HEK293 (cell line): ENCODE data around the gene RBFOX2.

Experiments used
- CTCF ChIA-PET: fragments of 350-600 bp; formaldehyde crosslinking; extraction: SDS; loops from one replicate; lab custom pipeline; 2021; ENCODE audit warnings: antibody characterized with exemption; lab: Yijun Ruan, JAX
- POLR2A ChIA-PET: fragments of 300-600 bp; formaldehyde crosslinking; extraction: SDS; loops from one replicate; lab custom pipeline; 2020; ENCODE audit warnings: antibody characterized with exemption, inconsistent platforms; lab: Yijun Ruan, JAX
- H3K27ac ChIP-seq: fragments of 200-500 bp; sonication (Bioruptor generic); 2 replicates; pipeline ENCODE4 v1.5.1; 2014; ENCODE audit warnings: low read depth, low read length, control low read depth, inconsistent platforms; ENCODE audit errors: extremely low read depth
- H3K36me3 ChIP-seq, 2 experiments: fragments of 200-500 bp in 1 of 2; sonication (Bioruptor generic) in 1 of 2; 1 replicate in 1 of 2; 2 replicates in 1 of 2; pipeline ENCODE4 v1.5.1; 2014 to 2017; ENCODE audit warnings: inconsistent platforms in 2 of 2, low read length in 2 of 2; ENCODE audit not compliant: control insufficient read depth in 2 of 2, insufficient read depth in 1 of 2
- H3K4me1 ChIP-seq: fragments of 200-500 bp; sonication (Bioruptor generic); 2 replicates; pipeline ENCODE4 v1.5.1; 2014; ENCODE audit warnings: mild to moderate bottlenecking, low read length, inconsistent platforms; ENCODE audit not compliant: control insufficient read depth, insufficient read depth
- H3K4me3 ChIP-seq: 2 replicates; pipeline ENCODE4 v1.5.1; 2011; ENCODE audit warnings: low read depth, mild to moderate bottlenecking, control low read depth, low read length, moderate library complexity
- H3K9me3 ChIP-seq: fragments of 200-500 bp; sonication (Bioruptor generic); 2 replicates; pipeline ENCODE4 v1.5.1; 2014; ENCODE audit warnings: low read depth, low read length, inconsistent platforms; ENCODE audit not compliant: control insufficient read depth, insufficient read depth
- GLI4 ChIP-seq: fragments of 450-650 bp; formaldehyde crosslinking; IDR thresholded peaks from 2 replicates; pipeline ENCODE4 v1.5.1; 2016; ENCODE audit warnings: missing biosample characterization, missing genetic modification characterization
- GLIS2 ChIP-seq: fragments of 450-650 bp; formaldehyde crosslinking; IDR thresholded peaks from 2 replicates; pipeline ENCODE4 v1.5.1; 2016; ENCODE audit warnings: missing biosample characterization, missing genetic modification characterization
- HOXC10 ChIP-seq: sonication (generic); formaldehyde crosslinking; IDR thresholded peaks from 2 replicates; pipeline ENCODE4 v1.8.1; 2023; ENCODE audit warnings: mild to moderate bottlenecking, missing genetic modification reagents
- HOXD13 ChIP-seq: sonication (generic); formaldehyde crosslinking; IDR thresholded peaks from 2 replicates; pipeline ENCODE4 v1.8.0; 2022; ENCODE audit warnings: missing genetic modification reagents, borderline replicate concordance
- MYNN ChIP-seq: fragments of 450-650 bp; formaldehyde crosslinking; IDR thresholded peaks from 2 replicates; pipeline ENCODE4 v1.5.1; 2016; ENCODE audit warnings: missing biosample characterization, missing genetic modification characterization, borderline replicate concordance
- ZBTB1 ChIP-seq: fragments of 450-650 bp; formaldehyde crosslinking; IDR thresholded peaks from 2 replicates; pipeline ENCODE4 v1.5.1; 2016; ENCODE audit warnings: missing biosample characterization, missing genetic modification characterization
- ZNF114 ChIP-seq: fragments of 450-650 bp; formaldehyde crosslinking; IDR thresholded peaks from 2 replicates; pipeline ENCODE4 v1.5.0; 2017; ENCODE audit warnings: missing biosample characterization, missing genetic modification characterization
- ZNF121 ChIP-seq: fragments of 450-650 bp; formaldehyde crosslinking; IDR thresholded peaks from 2 replicates; pipeline ENCODE4 v1.5.1; 2016; ENCODE audit warnings: missing biosample characterization, missing genetic modification characterization
- ZNF169 ChIP-seq: fragments of 450-650 bp; formaldehyde crosslinking; IDR thresholded peaks from 2 replicates; pipeline ENCODE4 v1.5.1; 2016; ENCODE audit warnings: missing biosample characterization, missing genetic modification characterization
- ZNF221 ChIP-seq: fragments of 450-650 bp; formaldehyde crosslinking; IDR thresholded peaks from 2 replicates; pipeline ENCODE4 v1.5.1; 2017; ENCODE audit warnings: missing biosample characterization, missing genetic modification characterization, borderline replicate concordance
- ZNF23 ChIP-seq: fragments of 450-650 bp; formaldehyde crosslinking; IDR thresholded peaks from 2 replicates; pipeline ENCODE4 v1.5.1; 2016; ENCODE audit warnings: missing biosample characterization, missing genetic modification characterization, borderline replicate concordance
- ZNF239 ChIP-seq: fragments of 450-650 bp; formaldehyde crosslinking; IDR thresholded peaks from 2 replicates; pipeline ENCODE4 v1.5.1; 2016; ENCODE audit warnings: missing biosample characterization, missing genetic modification characterization
- ZNF324 ChIP-seq: fragments of 450-650 bp; formaldehyde crosslinking; IDR thresholded peaks from 2 replicates; pipeline ENCODE4 v1.5.1; 2016; ENCODE audit warnings: missing biosample characterization, missing genetic modification characterization
- ZNF433 ChIP-seq: fragments of 450-650 bp; formaldehyde crosslinking; IDR thresholded peaks from 2 replicates; pipeline ENCODE4 v1.5.1; 2016; ENCODE audit warnings: missing biosample characterization, missing genetic modification characterization, low read depth
- ZNF514 ChIP-seq: fragments of 450-650 bp; formaldehyde crosslinking; IDR thresholded peaks from 2 replicates; pipeline ENCODE4 v1.5.1; 2016; ENCODE audit warnings: missing biosample characterization, missing genetic modification characterization
- ZNF544 ChIP-seq: fragments of 450-650 bp; formaldehyde crosslinking; IDR thresholded peaks from 2 replicates; pipeline ENCODE4 v1.5.0; 2017; ENCODE audit warnings: missing biosample characterization, missing genetic modification characterization
- ZNF660 ChIP-seq: fragments of 450-650 bp; IDR thresholded peaks from 2 replicates; pipeline ENCODE4 v1.5.1; 2018; ENCODE audit warnings: missing biosample characterization, mild to moderate bottlenecking, missing genetic modification characterization
- ZNF76 ChIP-seq: fragments of 450-650 bp; formaldehyde crosslinking; IDR thresholded peaks from 2 replicates; pipeline ENCODE4; 2016; ENCODE audit warnings: low read depth, missing biosample characterization, missing genetic modification characterization, borderline replicate concordance
- TF ChIP-seq, protein P1 (sequence below): fragments of 450-650 bp; formaldehyde crosslinking; conservative IDR thresholded peaks from 2 replicates; pipeline ENCODE4 v1.5.1; 2016; ENCODE audit warnings: low read depth, missing biosample characterization, missing genetic modification characterization
- TF ChIP-seq, protein P2 (sequence below): fragments of 450-650 bp; formaldehyde crosslinking; IDR thresholded peaks from 2 replicates; pipeline ENCODE4; 2016; ENCODE audit warnings: missing biosample characterization, missing genetic modification characterization
- TF ChIP-seq, protein P3 (sequence below): fragments of 450-650 bp; formaldehyde crosslinking; IDR thresholded peaks from 2 replicates; pipeline ENCODE4 v1.5.1; 2017; ENCODE audit warnings: missing biosample characterization, missing genetic modification characterization
- TF ChIP-seq, protein P4 (sequence below): fragments of 450-650 bp; formaldehyde crosslinking; IDR thresholded peaks from 2 replicates; pipeline ENCODE4 v1.5.1; 2017; ENCODE audit warnings: missing biosample characterization, missing genetic modification characterization
- TF ChIP-seq, protein P5 (sequence below): fragments of 450-650 bp; formaldehyde crosslinking; IDR thresholded peaks from 2 replicates; pipeline ENCODE4 v1.5.1; 2017; ENCODE audit warnings: missing biosample characterization, missing genetic modification characterization

Gene RBFOX2

DNA sequence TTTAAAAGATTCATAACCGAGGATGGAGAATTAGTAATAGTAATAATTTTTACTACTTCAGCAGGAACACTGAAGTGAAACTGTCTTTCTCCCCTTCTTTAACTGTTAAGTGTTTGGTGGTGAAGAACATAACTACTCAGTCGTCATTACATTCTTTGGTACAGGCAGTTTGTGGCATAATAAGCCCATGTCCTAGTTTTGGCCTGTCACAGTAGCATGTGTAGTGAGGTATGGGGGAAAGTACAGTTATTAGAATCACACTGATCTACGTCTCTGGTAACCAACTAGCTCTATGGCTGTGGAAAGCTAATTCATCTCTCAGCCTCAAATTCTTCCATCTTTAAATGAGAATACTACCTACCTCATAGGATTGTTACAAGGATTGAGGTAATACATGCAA lies 71.8 kb downstream of the RBFOX2 start:
- H3K27ac ChIP-seq: no peak overlapping the region
- ChIA-PET POLR2A (interaction anchor here (0.6 kb wide), 1 partner anchor 116 kb away, joined by 5 read pairs; no protein-coding TSS in a partner anchor), CTCF (interaction anchor here (0.6 to 2.0 kb wide), 2 partner anchors 11 to 109 kb away, joined by 3 to 7 read pairs; no protein-coding TSS in a partner anchor)
- TF ChIP-seq MYNN (tag by site-specific recombination): no peak
- TF ChIP-seq, protein P1, sequence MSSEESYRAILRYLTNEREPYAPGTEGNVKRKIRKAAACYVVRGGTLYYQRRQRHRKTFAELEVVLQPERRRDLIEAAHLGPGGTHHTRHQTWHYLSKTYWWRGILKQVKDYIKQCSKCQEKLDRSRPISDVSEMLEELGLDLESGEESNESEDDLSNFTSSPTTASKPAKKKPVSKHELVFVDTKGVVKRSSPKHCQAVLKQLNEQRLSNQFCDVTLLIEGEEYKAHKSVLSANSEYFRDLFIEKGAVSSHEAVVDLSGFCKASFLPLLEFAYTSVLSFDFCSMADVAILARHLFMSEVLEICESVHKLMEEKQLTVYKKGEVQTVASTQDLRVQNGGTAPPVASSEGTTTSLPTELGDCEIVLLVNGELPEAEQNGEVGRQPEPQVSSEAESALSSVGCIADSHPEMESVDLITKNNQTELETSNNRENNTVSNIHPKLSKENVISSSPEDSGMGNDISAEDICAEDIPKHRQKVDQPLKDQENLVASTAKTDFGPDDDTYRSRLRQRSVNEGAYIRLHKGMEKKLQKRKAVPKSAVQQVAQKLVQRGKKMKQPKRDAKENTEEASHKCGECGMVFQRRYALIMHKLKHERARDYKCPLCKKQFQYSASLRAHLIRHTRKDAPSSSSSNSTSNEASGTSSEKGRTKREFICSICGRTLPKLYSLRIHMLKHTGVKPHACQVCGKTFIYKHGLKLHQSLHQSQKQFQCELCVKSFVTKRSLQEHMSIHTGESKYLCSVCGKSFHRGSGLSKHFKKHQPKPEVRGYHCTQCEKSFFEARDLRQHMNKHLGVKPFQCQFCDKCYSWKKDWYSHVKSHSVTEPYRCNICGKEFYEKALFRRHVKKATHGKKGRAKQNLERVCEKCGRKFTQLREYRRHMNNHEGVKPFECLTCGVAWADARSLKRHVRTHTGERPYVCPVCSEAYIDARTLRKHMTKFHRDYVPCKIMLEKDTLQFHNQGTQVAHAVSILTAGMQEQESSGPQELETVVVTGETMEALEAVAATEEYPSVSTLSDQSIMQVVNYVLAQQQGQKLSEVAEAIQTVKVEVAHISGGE (tag by site-specific recombination): no peak
- TF ChIP-seq ZNF239: no peak
- no peak for TF ChIP-seq ZNF76
- TF ChIP-seq, protein P2, sequence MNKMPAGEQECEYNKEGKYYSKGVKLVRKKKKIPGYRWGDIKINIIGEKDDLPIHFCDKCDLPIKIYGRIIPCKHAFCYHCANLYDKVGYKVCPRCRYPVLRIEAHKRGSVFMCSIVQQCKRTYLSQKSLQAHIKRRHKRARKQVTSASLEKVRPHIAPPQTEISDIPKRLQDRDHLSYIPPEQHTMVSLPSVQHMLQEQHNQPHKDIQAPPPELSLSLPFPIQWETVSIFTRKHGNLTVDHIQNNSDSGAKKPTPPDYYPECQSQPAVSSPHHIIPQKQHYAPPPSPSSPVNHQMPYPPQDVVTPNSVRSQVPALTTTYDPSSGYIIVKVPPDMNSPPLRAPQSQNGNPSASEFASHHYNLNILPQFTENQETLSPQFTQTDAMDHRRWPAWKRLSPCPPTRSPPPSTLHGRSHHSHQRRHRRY: no peak
- TF ChIP-seq GLIS2 (tag by site-specific recombination): no peak
- TF ChIP-seq, protein P3, sequence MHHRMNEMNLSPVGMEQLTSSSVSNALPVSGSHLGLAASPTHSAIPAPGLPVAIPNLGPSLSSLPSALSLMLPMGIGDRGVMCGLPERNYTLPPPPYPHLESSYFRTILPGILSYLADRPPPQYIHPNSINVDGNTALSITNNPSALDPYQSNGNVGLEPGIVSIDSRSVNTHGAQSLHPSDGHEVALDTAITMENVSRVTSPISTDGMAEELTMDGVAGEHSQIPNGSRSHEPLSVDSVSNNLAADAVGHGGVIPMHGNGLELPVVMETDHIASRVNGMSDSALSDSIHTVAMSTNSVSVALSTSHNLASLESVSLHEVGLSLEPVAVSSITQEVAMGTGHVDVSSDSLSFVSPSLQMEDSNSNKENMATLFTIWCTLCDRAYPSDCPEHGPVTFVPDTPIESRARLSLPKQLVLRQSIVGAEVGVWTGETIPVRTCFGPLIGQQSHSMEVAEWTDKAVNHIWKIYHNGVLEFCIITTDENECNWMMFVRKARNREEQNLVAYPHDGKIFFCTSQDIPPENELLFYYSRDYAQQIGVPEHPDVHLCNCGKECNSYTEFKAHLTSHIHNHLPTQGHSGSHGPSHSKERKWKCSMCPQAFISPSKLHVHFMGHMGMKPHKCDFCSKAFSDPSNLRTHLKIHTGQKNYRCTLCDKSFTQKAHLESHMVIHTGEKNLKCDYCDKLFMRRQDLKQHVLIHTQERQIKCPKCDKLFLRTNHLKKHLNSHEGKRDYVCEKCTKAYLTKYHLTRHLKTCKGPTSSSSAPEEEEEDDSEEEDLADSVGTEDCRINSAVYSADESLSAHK: no peak
- no peak for TF ChIP-seq HOXC10 (CRISPR knock-in tag)
- TF ChIP-seq ZNF544: no peak
- no peak for TF ChIP-seq GLI4 (tag by site-specific recombination)
- no peak for TF ChIP-seq ZNF660
- no peak for TF ChIP-seq ZBTB1 (tag by site-specific recombination)
- TF ChIP-seq ZNF433: no peak
- TF ChIP-seq ZNF514 (tag by site-specific recombination): no peak
- TF ChIP-seq, protein P4, sequence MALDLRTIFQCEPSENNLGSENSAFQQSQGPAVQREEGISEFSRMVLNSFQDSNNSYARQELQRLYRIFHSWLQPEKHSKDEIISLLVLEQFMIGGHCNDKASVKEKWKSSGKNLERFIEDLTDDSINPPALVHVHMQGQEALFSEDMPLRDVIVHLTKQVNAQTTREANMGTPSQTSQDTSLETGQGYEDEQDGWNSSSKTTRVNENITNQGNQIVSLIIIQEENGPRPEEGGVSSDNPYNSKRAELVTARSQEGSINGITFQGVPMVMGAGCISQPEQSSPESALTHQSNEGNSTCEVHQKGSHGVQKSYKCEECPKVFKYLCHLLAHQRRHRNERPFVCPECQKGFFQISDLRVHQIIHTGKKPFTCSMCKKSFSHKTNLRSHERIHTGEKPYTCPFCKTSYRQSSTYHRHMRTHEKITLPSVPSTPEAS: no peak
- no peak for TF ChIP-seq ZNF121
- peaks cover 13% of the 10 kb centered on the region; the same call in 1 of the 2 replicates for H3K4me1 ChIP-seq
- no peak overlapping the region for H3K4me3 ChIP-seq
- no peaks in the 10 kb centered on the region for H3K36me3 ChIP-seq
- no peaks in the 10 kb centered on the region for H3K9me3 ChIP-seq

DNA sequence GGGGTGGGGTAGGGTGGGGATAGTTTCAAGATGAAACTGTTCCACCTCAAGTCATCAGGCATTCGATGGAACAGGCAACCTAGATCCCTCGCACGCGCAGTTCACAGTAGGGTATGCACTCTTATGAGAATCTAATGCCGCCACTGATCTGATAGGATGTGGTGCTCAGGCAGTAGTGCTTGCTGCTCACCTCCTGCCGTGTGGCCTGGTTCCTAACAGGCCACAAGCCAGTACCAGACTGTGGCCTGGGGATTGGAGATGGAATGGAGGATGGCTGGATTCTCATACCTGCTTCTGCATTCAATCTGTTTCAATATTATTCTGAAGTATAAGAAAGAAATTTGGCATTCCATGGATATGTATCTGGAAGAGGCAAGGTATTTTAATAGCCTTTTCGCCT lies 73.1 kb downstream of the RBFOX2 start:
- peaks cover 4% of the 10 kb centered on the region; the same call in 1 of the 2 replicates for H3K4me1 ChIP-seq
- H3K4me3 ChIP-seq: no peak overlapping the region
- H3K9me3 ChIP-seq: no peaks in the 10 kb centered on the region
- no peaks in the 10 kb centered on the region for H3K36me3 ChIP-seq
- CTCF ChIA-PET: interaction anchor here (0.6 to 4.2 kb wide), 2 partner anchors 110 to 510 kb away, joined by 3 to 25 read pairs; no protein-coding TSS in a partner anchor
- H3K27ac ChIP-seq: no peak overlapping the region
- POLR2A ChIA-PET: no interaction called here
- TF ChIP-seq ZNF23 (tag by site-specific recombination) (no peak), ZNF169 (no peak), ZNF114 (no peak), ZNF544 (no peak), HOXD13 (CRISPR knock-in tag) (no peak), ZNF324 (tag by site-specific recombination) (no peak), ZNF221 (tag by site-specific recombination) (no peak)
- TF ChIP-seq, protein P3: no peak
- TF ChIP-seq, protein P5, sequence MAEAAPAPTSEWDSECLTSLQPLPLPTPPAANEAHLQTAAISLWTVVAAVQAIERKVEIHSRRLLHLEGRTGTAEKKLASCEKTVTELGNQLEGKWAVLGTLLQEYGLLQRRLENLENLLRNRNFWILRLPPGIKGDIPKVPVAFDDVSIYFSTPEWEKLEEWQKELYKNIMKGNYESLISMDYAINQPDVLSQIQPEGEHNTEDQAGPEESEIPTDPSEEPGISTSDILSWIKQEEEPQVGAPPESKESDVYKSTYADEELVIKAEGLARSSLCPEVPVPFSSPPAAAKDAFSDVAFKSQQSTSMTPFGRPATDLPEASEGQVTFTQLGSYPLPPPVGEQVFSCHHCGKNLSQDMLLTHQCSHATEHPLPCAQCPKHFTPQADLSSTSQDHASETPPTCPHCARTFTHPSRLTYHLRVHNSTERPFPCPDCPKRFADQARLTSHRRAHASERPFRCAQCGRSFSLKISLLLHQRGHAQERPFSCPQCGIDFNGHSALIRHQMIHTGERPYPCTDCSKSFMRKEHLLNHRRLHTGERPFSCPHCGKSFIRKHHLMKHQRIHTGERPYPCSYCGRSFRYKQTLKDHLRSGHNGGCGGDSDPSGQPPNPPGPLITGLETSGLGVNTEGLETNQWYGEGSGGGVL: no peak
